ENCODE data around the gene LCE2C.
"Not testable (repeated sequence)": the region's sequence is repeated elsewhere in the genome, so short reads cannot be mapped to it uniquely, and the experiment has no call there.

Gene LCE2C, protein sequence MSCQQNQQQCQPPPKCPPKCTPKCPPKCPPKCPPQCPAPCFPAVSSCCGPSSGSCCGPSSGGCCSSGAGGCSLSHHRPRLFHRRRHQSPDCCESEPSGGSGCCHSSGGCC

DNA sequence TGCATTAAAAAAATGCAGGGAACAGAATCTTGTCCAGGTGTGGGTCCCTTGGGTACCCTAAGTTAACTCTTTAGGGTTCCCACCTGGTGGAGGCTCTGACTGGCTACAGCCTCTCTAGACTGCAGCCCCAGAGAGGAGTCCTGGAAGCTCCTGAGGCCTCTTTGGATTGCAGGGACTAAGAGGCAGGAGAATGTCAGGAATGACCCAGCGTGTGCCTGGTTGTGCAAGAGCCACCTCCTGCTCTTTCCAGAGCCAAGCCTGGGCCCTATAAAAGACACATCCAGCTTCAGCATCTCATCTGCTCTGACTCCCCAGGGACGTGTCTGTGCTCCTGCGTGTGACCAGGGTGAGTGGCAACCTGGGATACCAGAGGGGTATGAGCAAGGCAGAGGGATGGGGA, at the start of gene LCE2C:
LCE2C (plus strand) TSS at position 297 of the 400 bp plus-strand sequence. CDS start 737 bp downstream, outside the sequence.
- H3K4me1 ChIP-seq (ENCODE audit: control insufficient read depth, low read depth, low read length); H3K36me3 ChIP-seq (ENCODE audit: control insufficient read depth, low read depth, low read length); H3K4me3 ChIP-seq (ENCODE audit: low read length); H3K9ac ChIP-seq (ENCODE audit: low read length); H3K27me3 ChIP-seq (ENCODE audit: control insufficient read depth, insufficient read depth, low read length); H3K27ac ChIP-seq (ENCODE audit: low read length): not testable (repeated sequence)
- H3K9me3 ChIP-seq (ENCODE audit: control insufficient read depth, low read depth, low read length): peaks cover 80% of the 10 kb centered on the region

DNA sequence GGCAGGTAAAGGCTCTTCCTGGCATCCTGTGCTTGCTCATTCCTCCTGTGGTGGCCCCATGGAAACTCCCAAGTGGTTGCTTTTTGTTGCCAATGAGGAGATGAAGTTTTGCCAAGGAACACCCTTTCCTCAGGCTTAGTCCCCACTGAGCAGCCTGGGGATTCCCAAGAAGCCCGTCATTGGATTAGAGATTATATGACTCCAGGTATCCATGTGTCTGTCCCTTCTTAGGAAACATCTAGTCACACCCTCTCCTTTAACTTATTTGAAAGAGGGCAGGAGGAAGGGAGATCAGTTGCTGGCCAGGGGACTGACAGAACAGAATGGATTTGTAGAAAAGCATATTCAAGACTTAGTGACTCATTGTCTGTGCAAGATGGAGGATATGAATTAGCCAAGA, 48.3 kb upstream of the LCE2C start:
- Histone ChIP-seq H3K9ac (ENCODE audit: low read length) (no peak overlapping the region), H3K27me3 (ENCODE audit: control insufficient read depth, insufficient read depth, low read length) (no peaks in the 10 kb centered on the region), H3K9me3 (ENCODE audit: control insufficient read depth, low read depth, low read length) (peaks cover 72% of the 10 kb centered on the region), H3K4me1 (ENCODE audit: control insufficient read depth, low read depth, low read length) (no peaks in the 10 kb centered on the region), H3K4me3 (ENCODE audit: low read length) (no peak overlapping the region), H3K36me3 (ENCODE audit: control insufficient read depth, low read depth, low read length) (no peaks in the 10 kb centered on the region), H3K27ac (ENCODE audit: low read length) (no peak overlapping the region)

DNA sequence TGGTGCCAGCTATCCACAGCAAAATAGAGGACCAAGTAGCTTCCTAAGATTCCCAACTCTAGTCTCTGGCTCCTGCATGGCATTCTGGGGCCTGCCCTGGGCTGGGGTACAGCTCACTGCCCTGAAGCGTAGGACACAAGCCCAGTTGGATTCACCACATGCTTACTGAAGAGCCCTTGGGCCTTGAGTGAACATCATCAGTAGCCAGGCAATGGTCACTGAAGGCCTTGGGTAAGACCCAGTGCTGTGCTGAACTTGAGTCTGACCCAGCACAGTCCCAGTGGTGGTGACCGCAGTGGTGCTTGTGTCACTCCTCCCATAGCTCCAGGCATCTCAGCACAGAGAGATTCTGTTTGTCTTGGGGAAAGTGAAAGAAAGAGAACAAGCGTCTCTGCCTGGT, 44.5 kb upstream of the LCE2C start:
- Histone ChIP-seq H3K9ac (ENCODE audit: low read length) (no peak overlapping the region), H3K27ac (ENCODE audit: low read length) (no peak overlapping the region), H3K4me3 (ENCODE audit: low read length) (no peak overlapping the region), H3K9me3 (ENCODE audit: control insufficient read depth, low read depth, low read length) (peaks cover 83% of the 10 kb centered on the region), H3K4me1 (ENCODE audit: control insufficient read depth, low read depth, low read length) (no peaks in the 10 kb centered on the region), H3K27me3 (ENCODE audit: control insufficient read depth, insufficient read depth, low read length) (no peaks in the 10 kb centered on the region), H3K36me3 (ENCODE audit: control insufficient read depth, low read depth, low read length) (no peaks in the 10 kb centered on the region)

DNA sequence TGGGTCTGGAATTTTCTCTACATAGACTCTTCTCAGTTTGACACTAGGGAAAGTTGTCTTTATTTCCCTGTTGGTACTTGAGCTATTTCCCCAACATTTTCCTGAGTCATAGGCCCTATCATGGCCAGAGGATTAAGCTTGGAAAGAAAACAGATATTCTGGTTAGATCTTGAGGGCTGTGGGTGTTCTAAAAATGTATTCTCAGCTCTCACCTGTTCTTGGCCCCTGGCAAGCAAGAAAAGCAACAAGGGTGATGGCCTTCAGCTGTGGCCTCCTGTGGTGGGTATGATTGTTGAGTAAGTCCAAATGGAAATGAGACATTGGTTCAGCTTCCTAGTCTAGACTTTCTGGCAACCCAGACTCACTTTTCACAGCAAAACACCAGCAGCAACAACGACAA, 34.7 kb upstream of the LCE2C start:
- H3K27me3 ChIP-seq (ENCODE audit: control insufficient read depth, insufficient read depth, low read length): no peaks in the 10 kb centered on the region
- no peak overlapping the region for H3K27ac ChIP-seq (ENCODE audit: low read length)
- H3K4me3 ChIP-seq (ENCODE audit: low read length): no peak overlapping the region
- no peaks in the 10 kb centered on the region for H3K36me3 ChIP-seq (ENCODE audit: control insufficient read depth, low read depth, low read length)
- H3K9ac ChIP-seq (ENCODE audit: low read length): no peak overlapping the region
- H3K4me1 ChIP-seq (ENCODE audit: control insufficient read depth, low read depth, low read length): no peaks in the 10 kb centered on the region
- peaks cover 86% of the 10 kb centered on the region for H3K9me3 ChIP-seq (ENCODE audit: control insufficient read depth, low read depth, low read length)

DNA sequence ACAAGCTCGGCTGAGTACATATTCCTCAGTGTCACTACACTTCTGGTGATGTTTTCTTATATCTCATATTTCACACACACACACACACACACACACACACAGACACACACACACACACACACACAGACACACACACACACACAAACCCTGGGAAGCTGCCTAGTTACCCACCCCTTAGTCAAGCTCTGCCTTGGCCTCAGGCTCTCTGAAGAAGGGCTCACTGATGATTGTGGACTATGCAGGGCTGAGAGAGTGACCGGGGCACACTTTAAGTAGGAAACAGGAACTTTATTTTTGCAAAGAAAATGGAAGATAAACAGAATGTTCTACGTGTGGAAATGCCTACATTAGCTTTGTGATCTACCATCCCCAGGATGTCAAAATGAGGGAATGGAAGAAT, 31.1 kb upstream of the LCE2C start:
- Histone ChIP-seq H3K9me3 (ENCODE audit: control insufficient read depth, low read depth, low read length) (peaks cover 84% of the 10 kb centered on the region), H3K9ac (ENCODE audit: low read length) (no peak overlapping the region), H3K27me3 (ENCODE audit: control insufficient read depth, insufficient read depth, low read length) (no peaks in the 10 kb centered on the region), H3K27ac (ENCODE audit: low read length) (no peak overlapping the region), H3K4me3 (ENCODE audit: low read length) (no peak overlapping the region), H3K4me1 (ENCODE audit: control insufficient read depth, low read depth, low read length) (no peaks in the 10 kb centered on the region), H3K36me3 (ENCODE audit: control insufficient read depth, low read depth, low read length) (no peaks in the 10 kb centered on the region)

DNA sequence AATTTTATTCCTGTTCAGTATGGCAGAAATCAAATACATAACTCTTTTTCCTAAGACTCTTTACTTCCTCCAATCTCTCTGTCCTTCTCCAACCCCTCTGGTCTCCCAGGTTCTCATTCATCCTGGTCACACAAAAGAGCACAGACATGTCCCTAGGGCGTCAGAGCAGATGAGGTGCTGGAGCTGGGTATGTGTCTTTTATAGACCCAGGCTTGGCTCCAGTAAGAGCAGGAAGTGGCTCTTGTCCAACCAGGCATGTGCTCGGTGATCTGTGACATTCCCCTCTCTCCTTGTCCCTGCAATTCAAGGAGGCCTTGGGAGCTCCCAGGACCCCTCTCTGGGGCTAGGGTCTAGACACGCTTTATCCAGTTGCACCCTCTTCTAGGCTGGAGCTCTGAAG, 29.9 kb upstream of the LCE2C start:
- no peak overlapping the region for H3K27ac ChIP-seq (ENCODE audit: low read length)
- no peaks in the 10 kb centered on the region for H3K27me3 ChIP-seq (ENCODE audit: control insufficient read depth, insufficient read depth, low read length)
- H3K36me3 ChIP-seq (ENCODE audit: control insufficient read depth, low read depth, low read length): no peaks in the 10 kb centered on the region
- peaks cover 90% of the 10 kb centered on the region for H3K9me3 ChIP-seq (ENCODE audit: control insufficient read depth, low read depth, low read length)
- H3K4me3 ChIP-seq (ENCODE audit: low read length): no peak overlapping the region
- H3K4me1 ChIP-seq (ENCODE audit: control insufficient read depth, low read depth, low read length): no peaks in the 10 kb centered on the region
- no peak overlapping the region for H3K9ac ChIP-seq (ENCODE audit: low read length)

DNA sequence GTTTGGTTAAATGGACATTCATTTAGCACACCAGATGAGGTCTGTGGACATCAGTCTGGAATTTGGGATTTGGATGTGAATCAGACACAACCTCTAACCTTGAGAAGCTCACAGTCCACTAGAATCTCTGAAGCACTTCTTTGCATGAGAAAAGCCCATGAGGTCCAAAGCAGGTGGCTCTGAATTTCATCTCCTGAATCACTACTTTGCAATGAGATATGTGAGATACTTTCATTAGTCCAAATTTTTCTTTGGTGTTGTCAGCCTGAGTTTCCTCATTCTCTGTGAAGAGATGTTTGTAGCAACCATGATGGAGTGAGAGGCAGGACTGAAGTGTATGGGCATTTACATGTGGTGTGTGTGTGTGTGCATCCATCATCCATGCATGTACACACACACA, 28.4 kb upstream of the LCE2C start:
- no peak overlapping the region for H3K4me3 ChIP-seq (ENCODE audit: low read length)
- no peak overlapping the region for H3K27ac ChIP-seq (ENCODE audit: low read length)
- peaks cover 92% of the 10 kb centered on the region for H3K9me3 ChIP-seq (ENCODE audit: control insufficient read depth, low read depth, low read length)
- H3K27me3 ChIP-seq (ENCODE audit: control insufficient read depth, insufficient read depth, low read length): no peaks in the 10 kb centered on the region
- H3K9ac ChIP-seq (ENCODE audit: low read length): no peak overlapping the region
- H3K36me3 ChIP-seq (ENCODE audit: control insufficient read depth, low read depth, low read length): no peaks in the 10 kb centered on the region
- no peaks in the 10 kb centered on the region for H3K4me1 ChIP-seq (ENCODE audit: control insufficient read depth, low read depth, low read length)

DNA sequence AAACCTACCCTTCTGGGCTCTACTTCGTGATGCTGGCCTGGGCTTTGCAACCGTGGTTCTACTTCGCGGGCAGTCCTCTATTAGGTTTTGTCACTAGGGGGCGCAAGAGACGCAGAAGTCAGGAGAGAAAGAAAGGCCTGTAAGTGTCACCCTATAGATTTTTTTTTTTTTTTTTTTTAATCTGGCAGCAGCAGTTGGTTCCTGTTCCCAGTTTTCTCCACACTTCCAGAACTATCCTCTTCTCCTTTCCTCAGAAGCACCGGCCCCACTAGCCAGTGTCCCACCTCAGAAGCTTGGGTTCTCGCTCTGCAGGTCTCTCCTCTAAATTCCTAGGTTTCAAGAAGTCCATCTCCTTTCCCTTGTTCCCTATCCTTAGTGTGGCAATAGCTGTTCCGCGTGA, 21.0 kb upstream of the LCE2C start:
- H3K4me1 ChIP-seq (ENCODE audit: control insufficient read depth, low read depth, low read length): no peaks in the 10 kb centered on the region

DNA sequence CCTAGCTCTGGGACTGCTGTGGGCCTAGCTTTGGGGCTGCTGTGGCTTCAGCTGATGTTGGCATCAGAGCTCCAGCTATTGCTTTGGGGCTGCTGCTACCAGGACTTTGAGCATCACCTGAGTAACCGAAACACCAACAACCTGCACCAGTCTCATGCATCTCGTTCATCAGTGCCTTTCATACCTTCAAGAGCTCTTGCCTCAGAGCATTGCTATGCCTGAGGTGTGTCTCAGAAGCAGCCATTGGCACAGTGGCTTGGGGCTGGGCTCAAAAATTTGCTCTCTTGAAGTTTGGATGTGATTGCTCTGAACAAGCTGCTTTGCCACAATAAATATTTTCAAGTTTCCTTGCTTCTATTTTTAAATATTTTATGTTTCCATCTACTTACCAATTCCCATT, 18.6 kb upstream of the LCE2C start:
- Histone ChIP-seq H3K27me3 (ENCODE audit: control insufficient read depth, insufficient read depth, low read length) (no peaks in the 10 kb centered on the region), H3K4me3 (ENCODE audit: low read length) (no peak overlapping the region), H3K27ac (ENCODE audit: low read length) (no peak overlapping the region), H3K9ac (ENCODE audit: low read length) (no peak overlapping the region), H3K9me3 (ENCODE audit: control insufficient read depth, low read depth, low read length) (peaks cover 44% of the 10 kb centered on the region), H3K36me3 (ENCODE audit: control insufficient read depth, low read depth, low read length) (no peaks in the 10 kb centered on the region), H3K4me1 (ENCODE audit: control insufficient read depth, low read depth, low read length) (no peaks in the 10 kb centered on the region)

More for the DNA sequence above, 21.0 kb upstream of the LCE2C start:
- Histone ChIP-seq H3K9ac (ENCODE audit: low read length) (no peak overlapping the region), H3K27me3 (ENCODE audit: control insufficient read depth, insufficient read depth, low read length) (no peaks in the 10 kb centered on the region), H3K36me3 (ENCODE audit: control insufficient read depth, low read depth, low read length) (no peaks in the 10 kb centered on the region), H3K9me3 (ENCODE audit: control insufficient read depth, low read depth, low read length) (peaks cover 50% of the 10 kb centered on the region), H3K4me3 (ENCODE audit: low read length) (no peak overlapping the region), H3K27ac (ENCODE audit: low read length) (no peak overlapping the region)

DNA sequence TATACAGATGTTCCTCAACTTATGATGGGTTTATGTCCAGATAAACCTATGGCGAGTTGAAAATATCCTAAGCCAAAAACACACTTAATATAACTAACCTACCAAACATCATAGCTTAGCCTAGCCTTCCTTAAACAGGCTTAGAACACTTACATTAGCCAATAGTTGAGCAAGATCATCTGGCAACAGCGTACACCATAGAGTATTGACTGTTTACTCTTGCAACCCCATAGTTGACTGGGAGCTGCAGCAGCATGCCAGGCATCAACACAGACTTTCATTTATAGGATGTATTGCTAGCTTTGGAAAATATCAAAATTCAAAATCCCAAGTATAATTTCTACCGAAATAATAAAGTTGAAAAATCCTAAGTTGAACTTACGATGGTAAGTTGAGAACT, 17.4 kb upstream of the LCE2C start:
- Histone ChIP-seq H3K9me3 (ENCODE audit: control insufficient read depth, low read depth, low read length) (peaks cover 40% of the 10 kb centered on the region), H3K4me1 (ENCODE audit: control insufficient read depth, low read depth, low read length) (no peaks in the 10 kb centered on the region), H3K27me3 (ENCODE audit: control insufficient read depth, insufficient read depth, low read length) (no peaks in the 10 kb centered on the region), H3K4me3 (ENCODE audit: low read length) (no peak overlapping the region), H3K36me3 (ENCODE audit: control insufficient read depth, low read depth, low read length) (no peaks in the 10 kb centered on the region), H3K9ac (ENCODE audit: low read length) (no peak overlapping the region), H3K27ac (ENCODE audit: low read length) (no peak overlapping the region)

DNA sequence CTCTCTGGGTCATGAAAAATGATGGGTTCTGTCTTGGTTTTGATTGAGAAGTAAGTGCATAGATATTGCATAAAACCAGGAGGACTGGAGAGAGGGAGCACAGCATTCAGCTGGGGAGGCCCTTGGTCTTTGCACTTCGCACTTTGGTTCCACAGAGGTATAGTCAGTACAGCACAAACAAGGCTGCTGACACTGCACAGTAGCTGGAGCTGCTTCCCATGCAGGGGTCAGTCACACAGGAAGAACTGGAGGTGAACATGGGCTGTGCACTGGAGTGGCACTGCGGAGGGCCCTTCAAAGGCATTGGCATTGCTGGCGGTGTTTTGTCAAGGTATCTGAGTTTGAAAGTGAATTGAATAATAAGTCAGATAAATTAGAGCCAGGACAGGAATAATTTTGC, 16.4 kb upstream of the LCE2C start:
- Histone ChIP-seq H3K9ac (ENCODE audit: low read length) (no peak overlapping the region), H3K27ac (ENCODE audit: low read length) (no peak overlapping the region), H3K4me3 (ENCODE audit: low read length) (no peak overlapping the region), H3K27me3 (ENCODE audit: control insufficient read depth, insufficient read depth, low read length) (no peaks in the 10 kb centered on the region), H3K4me1 (ENCODE audit: control insufficient read depth, low read depth, low read length) (no peaks in the 10 kb centered on the region), H3K36me3 (ENCODE audit: control insufficient read depth, low read depth, low read length) (no peaks in the 10 kb centered on the region), H3K9me3 (ENCODE audit: control insufficient read depth, low read depth, low read length) (peaks cover 45% of the 10 kb centered on the region)

DNA sequence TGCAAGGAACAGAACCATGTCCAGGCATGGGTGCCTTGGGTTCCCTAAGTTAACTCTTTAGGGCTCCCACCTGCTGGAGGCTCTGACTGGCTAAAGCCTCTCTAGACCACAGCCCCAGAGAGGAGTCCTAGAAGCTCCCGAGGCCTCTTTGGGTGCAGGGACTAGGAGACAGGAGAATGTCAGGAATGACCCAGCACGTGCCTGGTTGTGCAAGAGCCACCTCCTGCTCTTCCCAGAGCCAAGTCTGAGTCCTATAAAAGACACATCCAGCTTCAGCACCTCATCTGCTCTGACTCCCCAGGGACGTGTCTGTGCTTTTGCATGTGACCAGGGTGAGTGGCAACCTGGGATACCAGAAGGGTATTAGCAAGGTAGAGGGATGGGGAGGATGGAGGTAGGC, 12.0 kb upstream of the LCE2C start, which contains the start of gene LCE2D:
LCE2D (plus strand) TSS at position 283 of the 400 bp plus-strand sequence. CDS start 726 bp downstream, outside the sequence.
- Histone ChIP-seq H3K9me3 (ENCODE audit: control insufficient read depth, low read depth, low read length) (peaks cover 71% of the 10 kb centered on the region), H3K4me3 (ENCODE audit: low read length) (no peak within 1 kb of the TSS), H3K36me3 (ENCODE audit: control insufficient read depth, low read depth, low read length) (no peaks in the 10 kb centered on the region)

More for the DNA sequence above, 12.0 kb upstream of the LCE2C start, which contains the start of gene LCE2D:
- H3K27me3 ChIP-seq (ENCODE audit: control insufficient read depth, insufficient read depth, low read length): no peaks in the 10 kb centered on the region
- no peak within 1 kb of the TSS for H3K9ac ChIP-seq (ENCODE audit: low read length)
- H3K4me1 ChIP-seq (ENCODE audit: control insufficient read depth, low read depth, low read length): no peaks in the 10 kb centered on the region
- H3K27ac ChIP-seq (ENCODE audit: low read length): no peak within 1 kb of the TSS
